Islet of Langerhans (tissue), 1 donor: Measurements from ENCODE around the gene IL36RN.

Source experiments
- FAIRE-seq: peaks from one replicate; lab custom pipeline; 2011; peaks lifted over from hg19 to GRCh38; lab: Jason Lieb, UNC

IL36RN gene

DNA sequence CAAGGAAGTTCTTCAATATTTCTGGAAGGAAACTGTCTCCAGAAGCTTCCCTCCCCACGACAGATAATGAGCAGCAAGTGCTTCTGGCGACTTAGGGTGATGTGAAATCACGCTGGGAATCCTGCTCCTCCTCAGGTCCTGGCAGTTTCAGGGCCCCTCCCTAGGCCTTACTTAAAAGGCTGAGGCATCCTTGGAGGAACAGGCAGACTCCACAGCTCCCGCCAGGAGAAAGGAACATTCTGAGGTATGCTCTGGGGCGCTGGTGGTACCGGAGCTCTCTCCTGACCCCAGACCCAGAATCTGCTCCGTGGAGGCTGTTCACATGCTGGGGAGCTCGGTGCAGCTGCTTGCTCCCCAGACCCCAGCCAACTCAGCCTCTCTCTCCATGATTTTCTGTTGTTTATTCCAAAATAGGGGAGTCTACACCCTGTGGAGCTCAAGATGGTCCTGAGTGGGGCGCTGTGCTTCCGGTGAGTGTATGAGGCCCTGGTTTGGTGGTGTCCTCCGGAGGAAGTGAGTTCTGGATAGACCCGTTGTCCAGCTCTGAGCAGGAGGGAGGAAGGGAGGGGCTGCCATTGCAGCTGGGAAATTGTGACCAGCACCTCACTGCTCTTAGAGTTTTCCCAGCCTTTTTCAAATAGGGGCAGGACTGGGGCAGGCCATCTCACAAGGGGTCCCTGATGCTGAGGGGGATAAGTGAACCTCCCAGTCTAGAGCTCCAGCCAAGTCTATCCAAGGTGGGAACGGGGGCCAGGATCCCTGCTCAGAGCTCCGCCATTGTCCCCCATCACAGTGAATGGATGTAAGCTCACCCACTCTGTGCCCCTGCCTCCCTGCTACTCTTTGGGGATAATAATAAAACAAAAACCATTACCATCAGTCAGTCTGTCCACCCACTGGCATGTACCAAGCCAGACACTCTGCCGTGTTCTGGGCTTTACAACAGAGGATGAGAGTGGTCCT lies at the start of gene IL36RN:
TSS of gene IL36RN (plus strand) at position 201 of the 963 bp plus-strand sequence. CDS start at position 442, 241 bp downstream.
- no peak for FAIRE-seq

DNA sequence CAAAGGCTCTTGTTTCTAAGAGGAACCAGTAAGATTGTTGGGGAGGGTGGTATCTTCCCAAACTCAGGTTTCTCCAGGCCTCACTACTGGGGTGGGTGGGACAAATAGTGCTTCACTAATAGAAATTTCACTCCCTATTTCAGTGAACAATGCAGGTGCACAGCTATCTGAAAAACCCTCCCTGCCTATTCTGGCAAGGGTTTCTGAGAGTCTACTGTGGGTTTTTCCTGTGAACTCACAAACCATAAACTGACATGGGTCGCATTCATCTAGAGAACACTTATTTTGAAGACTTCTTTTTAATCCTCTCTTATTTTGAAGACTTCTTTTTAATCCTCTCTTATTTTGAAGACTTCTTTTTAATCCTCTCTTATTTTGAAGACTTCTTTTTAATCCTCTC lies 49.4 kb upstream of the IL36RN start:
- FAIRE-seq, result no peak

- FAIRE-seq, result no peak
Observed at GRCh38 chr2:113010088-113010487, 48.9 kb upstream of the IL36RN start.

- FAIRE-seq, result no peak
Observed at GRCh38 chr2:113011108-113011507, 47.9 kb upstream of the IL36RN start.

DNA sequence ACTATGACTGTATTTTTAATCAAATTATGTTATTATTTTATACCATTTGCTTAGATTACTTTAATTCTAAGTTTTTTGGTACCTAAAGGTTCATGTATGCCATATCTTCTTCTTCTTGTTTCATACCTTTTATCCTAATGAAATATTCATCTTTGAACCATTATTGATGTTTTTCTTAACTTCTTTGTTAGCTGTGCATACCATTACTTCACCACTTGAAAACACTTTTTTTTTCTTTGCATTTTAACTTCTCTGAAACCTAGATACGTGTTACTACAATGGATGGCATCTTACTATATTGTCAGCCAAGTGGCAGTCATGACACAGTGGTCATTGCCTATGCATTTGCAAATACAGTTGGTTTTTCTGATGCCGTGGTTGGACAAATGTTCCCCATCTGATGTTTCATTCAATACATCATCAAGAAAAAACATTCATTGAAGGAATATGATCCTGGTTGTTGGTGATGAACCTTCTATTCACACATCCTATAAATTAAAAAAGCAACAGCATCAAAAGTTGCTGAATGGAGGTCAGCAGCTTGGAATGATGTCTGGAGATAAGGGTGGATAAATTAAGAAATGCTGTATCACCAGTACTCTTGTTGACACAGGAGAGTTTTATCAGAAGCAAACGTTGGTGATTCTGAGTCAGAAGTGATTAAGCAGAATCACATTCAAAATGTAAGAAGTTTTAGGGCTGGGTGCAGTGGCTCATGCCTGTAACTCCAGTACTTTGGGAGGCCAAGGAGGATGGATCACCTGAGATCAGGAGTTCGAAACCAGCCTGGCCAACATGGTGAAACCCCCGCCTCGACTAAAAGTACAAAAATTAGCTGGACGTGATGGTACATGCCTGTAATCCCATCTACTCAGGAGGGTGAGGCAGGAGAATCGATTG lies 46.3 kb upstream of the IL36RN start:
- no peak for FAIRE-seq

- FAIRE-seq, result no peak
Observed at GRCh38 chr2:113013336-113013661, 45.7 kb upstream of the IL36RN start.

DNA sequence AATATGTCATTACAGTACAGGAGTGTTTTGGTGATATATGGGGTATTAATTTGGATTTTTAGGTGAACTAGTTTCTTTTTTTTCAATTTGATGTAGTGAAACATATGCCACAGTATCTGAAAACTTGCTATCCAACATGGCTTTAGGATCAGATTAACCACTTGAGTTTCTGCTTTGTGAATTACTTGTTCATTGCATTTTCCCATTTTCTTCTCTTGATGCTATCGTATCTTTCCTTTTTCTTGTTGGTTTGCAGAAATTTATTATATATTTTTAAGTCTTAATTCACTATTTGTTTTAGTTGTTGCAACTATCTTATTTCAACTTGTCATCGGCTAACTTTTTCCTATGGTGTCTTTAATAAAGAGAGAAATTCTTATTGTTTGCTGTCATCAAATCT lies 44.9 kb upstream of the IL36RN start:
- FAIRE-seq, result no peak

DNA sequence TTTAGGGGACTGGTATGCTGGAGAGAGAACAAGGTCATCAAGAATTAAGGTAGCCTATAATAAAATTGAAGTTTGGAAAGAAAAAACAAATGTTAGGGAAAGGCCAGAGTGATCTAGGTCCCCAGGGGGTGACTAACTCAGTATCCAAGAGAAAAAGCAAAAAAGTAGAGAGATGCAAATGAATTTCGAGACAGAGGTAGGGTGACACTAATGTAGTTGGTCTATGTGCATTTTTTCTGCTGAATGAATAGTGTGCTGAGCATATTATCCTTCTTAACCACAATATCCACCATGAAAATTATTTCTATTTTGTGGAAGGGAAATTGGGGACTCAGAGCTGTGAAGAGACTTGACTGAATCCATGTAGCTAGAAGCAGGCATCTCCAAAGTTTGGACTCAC lies 44.0 kb upstream of the IL36RN start:
- no peak for FAIRE-seq

- no peak for FAIRE-seq
Observed at GRCh38 chr2:113015655-113016054, 43.3 kb upstream of the IL36RN start.

DNA sequence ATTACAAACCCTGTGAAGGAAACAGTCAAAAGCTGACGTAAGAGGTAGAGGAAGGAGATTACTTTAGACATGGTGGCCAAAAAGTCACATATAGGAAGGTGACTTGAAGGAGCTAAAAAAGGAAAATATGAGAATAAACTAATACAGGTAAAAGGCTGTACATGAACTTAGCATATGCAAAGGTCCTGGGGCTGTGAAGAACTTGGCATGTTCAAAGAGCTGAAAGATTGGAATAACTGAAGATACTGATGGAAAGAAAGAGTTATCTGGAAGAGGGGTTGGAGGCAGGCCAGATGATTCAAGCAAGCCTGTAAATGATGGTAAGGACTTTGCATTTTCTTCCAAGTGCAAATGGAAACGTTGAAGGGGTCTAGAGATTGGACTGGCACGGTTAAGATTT lies 40.5 kb upstream of the IL36RN start:
- FAIRE-seq, result no peak

- no peak for FAIRE-seq
Observed at GRCh38 chr2:113021312-113021711, 37.7 kb upstream of the IL36RN start.

DNA sequence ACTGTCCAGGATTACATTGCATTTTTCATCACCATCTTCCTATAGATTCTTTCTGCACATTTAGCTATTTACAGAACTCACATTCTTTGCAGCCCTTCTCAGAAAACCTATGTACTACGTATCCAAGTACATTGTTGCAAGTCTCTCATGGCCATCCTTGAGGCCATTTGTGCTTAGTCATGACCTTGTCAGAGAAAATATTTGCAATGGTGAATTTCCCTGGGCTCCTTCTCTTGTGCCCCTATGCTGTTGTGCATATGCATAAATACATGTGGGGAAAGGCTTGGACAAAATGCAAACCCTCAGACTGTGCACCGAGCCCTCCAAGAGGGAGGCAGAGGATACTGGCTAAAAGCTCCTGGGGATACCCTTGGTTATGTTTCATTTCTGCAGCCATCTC lies 34.2 kb upstream of the IL36RN start:
- no peak for FAIRE-seq

GRCh38 chr2:113025737-113026136 lies 33.3 kb upstream of the IL36RN start:
- no peak for FAIRE-seq

GRCh38 chr2:113027691-113028090 lies 31.3 kb upstream of the IL36RN start:
- FAIRE-seq, result no peak

GRCh38 chr2:113028112-113028511 lies 30.9 kb upstream of the IL36RN start:
- FAIRE-seq, result no peak

DNA sequence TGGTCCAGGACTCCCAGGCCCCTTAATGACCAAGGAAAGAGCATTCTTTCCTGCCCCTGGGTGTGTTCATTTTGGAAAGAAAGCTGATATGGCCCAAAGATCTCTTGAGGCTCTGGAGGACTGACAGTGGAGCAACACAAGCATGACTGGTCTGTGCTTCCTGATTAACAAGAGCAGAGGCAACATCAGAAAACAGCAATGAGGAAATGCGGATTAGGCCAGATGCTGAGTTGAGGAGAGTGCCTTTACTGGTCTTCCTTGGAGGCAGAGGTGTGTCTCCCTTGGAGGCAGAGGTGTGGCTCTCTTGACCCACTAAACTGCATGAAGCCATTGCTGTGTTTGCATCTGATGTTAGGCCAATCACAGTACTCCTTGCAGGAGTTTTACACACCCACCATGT lies 26.3 kb upstream of the IL36RN start:
- no peak for FAIRE-seq

DNA sequence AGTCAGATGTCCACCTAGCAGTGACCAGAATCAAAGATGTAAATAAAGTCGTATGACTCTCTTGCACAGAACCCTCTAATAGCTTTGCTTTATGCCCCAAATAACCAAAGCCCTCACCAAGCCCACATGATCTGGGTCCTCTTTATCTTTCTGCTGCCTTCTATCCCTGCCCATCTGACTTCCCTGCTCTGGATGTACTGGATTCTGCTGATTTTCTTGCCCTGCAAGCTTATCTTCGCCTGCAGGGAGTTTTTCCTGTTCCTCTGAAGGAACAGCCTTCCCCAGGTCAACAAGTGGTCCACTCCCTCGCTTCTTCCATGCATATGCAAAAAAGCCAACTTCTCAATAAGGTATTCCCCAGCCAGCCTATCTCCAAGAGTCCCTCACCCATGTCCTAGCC lies 25.0 kb upstream of the IL36RN start:
- no peak for FAIRE-seq

GRCh38 chr2:113036763-113037162 lies 22.2 kb upstream of the IL36RN start:
- FAIRE-seq, result no peak

GRCh38 chr2:113038291-113038690 lies 20.7 kb upstream of the IL36RN start:
- no peak for FAIRE-seq

- no peak for FAIRE-seq
Observed at GRCh38 chr2:113039158-113039557, 19.8 kb upstream of the IL36RN start.

DNA sequence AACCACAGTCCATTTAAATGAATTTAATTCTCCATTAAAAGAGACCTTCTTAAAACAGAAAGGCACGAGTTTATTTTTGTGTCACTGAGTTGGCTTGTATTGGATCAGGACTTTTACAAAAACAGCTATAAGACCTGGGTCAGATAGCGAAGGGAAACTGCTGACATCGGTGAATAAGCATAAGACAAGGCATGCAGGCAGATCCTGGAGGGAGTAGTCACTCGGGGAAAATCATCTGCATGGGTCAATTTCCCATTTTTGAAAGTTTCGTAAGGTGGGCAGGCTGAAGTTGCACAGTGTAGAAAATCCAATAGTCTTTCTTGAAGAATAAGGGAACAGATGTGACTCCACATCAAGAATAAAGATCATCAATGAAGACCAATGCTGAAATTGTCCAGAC lies 19.3 kb upstream of the IL36RN start:
- no peak for FAIRE-seq

DNA sequence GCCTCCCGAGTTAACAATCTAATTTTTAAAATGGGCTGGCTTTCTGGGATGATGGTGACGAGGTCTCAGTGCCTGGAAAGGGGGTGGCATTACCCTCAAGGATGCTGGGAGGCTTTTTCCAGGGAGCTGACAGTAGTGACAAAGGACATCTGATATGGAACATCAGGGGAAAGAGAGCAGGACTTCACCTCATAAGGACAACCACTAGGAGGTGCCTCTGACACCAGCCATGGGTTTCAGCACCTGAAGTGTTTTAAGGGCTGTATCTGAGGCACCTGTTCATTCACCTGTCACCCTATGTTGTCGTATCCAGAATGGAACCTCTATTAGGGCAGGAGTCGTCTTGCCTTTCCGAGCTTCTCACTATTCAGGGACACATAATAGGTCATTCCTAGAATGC lies 17.1 kb upstream of the IL36RN start:
- FAIRE-seq, result no peak

GRCh38 chr2:113046465-113046864 lies 12.5 kb upstream of the IL36RN start:
- FAIRE-seq, result no peak
